Middle frontal gyrus (tissue), 1 donor: ENCODE data around the gene SYT12.
A peak's percentile ranks its signal among the peaks of the same experiment; 100 is the strongest.
"Not testable (repeated sequence)": the region's sequence is repeated elsewhere in the genome, so short reads cannot be mapped to it uniquely, and the experiment has no call there.

Experiments used
- DNase-seq: peaks from one replicate; pipeline ENCODE4 v3.0.0-alpha.2; 2015; ENCODE audit warnings: low spot score; ENCODE audit errors: extremely low spot score

Gene SYT12

DNA sequence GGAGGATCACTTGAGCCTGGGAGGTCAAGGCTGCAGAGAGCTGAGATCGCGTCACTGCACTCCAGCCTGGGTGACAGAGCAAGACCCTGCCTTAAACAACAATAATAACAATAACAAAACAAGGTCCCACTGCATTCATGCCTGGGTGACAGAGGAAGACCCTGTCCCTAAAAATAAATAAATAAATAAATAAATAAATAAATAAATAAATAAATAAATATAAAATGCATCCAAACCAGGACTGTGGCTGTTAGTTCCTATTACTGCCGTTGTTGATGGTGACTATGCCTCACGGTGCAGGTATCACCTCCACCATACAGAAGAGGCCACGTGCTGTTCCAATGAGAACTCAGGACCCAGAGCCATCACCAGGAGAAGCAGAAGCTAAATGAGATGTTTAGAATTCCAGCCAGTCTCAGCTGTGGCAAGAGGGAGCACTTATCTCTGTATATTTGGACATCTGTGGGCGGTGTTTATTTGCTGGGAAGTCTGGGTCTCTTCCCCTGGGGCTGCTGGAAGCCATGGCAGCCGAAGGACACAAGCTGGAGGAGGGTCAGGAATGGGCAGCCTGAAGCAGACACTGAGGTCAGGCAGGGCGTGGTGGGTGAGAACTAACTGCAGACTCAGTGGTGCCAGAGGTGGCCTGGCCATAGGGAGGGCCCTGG lies 26.2 kb upstream of the SYT12 start:
- DNase-seq = no peak

DNA sequence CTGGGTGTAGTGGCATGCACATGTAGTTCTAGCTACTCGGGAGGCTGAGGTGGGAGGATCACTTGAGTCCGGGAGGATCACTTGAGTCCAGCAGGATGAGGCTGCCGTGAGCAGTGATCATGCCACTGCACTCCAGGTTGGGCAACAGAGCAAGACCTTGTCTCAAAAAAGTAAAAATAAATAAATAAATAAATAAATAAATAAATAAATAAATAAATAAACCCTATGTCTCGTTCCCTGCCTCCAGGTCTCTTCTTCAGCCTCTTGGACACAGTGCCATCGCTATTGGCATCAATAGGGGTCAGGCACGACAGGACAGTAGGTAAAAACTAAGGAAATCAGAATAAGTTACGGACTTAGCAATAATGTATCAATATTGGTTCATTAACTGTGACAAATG lies 23.4 kb upstream of the SYT12 start:
- no peak for DNase-seq

DNA sequence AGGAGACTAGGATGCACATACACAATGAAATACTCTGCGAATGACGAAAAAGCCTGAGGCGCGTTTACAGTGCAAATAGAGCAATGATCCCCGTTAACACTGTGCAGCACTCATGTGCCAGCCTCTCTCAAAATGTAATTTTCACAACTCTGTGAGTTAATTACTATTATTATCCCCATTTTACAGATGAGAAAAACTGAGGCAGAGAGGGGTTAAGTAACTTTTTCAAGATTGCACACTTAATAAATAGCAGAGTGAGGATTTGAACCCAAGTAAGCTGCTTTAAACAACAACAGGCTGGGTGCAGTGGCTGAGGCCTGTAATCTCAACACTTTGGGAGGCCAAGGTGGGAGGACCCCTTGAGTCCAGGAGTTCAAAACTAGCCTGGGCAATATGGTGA lies 21.6 kb upstream of the SYT12 start:
- no peak for DNase-seq

DNA sequence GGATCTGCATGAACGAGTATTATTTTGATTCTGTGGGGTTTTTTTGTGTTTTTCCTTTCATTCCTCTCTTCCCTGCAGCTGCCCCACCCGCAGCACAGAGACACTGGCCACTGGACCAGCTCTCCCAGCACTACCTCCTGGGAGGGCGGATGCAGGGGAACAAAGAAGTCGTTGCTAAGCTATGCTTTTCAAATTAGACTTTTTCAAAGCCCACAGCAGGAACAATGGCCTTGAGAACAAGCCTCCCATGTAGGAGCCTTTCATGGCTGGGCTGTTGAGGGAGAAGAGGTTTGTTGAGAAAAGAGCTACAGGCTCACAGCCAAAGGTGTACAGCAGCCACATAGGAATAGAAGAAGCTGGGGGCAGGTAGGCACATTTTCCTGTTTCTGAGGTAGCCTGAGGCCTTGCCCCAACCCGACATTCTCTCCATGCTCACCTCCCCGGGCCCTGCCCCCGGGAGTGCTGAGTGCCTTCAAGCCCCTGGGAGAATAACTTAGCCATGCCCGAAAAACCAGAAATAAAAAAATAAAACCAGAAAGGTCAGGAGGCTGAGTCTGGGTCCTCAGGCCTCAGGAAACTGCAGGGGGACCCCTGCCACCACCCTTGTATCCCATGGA lies 20.5 kb upstream of the SYT12 start:
- no peak for DNase-seq

DNA sequence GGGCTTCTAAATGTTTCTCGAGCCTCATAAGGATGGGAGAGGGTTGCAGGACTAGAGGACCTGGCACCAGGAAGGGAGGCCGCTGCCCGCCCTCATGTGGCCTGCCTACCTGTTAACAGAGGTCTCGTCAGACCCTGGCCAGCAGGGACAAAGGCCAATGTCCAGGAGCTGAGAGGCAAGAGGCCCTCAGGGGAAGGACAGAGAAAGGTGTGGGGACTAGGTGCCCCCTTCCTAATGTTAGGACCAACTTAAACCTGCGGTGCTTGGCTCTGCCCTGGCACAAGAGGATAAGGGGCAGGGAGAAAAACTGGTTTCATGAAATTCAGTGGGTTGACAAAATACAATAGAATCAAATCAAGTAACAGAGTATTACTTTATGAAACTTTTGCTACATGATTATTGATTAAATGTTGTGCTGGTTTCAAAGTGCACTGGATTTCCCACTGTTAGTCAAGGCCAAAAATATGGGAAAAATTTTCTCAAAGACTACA lies 20.0 kb upstream of the SYT12 start:
- no peak for DNase-seq

DNA sequence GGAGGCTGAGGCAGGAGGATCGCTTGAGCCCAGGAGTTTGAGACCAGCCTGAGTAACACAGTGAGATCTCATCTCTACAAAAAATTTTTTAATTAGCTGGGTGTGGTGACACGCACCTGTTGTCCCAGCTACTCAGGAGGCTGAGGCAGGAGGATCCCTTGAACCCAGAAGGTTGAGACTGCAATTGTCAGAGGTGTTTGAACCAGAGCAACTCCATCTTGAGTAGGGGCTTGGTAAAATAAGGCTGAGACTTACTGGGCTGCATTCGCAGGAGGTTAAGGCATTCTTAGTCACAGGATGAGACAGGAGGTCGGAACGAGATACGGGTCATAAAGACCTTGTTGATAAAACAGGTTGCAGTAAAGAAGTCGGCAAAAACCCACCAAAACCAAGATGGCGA lies 17.7 kb upstream of the SYT12 start:
- not testable (repeated sequence) for DNase-seq

DNA sequence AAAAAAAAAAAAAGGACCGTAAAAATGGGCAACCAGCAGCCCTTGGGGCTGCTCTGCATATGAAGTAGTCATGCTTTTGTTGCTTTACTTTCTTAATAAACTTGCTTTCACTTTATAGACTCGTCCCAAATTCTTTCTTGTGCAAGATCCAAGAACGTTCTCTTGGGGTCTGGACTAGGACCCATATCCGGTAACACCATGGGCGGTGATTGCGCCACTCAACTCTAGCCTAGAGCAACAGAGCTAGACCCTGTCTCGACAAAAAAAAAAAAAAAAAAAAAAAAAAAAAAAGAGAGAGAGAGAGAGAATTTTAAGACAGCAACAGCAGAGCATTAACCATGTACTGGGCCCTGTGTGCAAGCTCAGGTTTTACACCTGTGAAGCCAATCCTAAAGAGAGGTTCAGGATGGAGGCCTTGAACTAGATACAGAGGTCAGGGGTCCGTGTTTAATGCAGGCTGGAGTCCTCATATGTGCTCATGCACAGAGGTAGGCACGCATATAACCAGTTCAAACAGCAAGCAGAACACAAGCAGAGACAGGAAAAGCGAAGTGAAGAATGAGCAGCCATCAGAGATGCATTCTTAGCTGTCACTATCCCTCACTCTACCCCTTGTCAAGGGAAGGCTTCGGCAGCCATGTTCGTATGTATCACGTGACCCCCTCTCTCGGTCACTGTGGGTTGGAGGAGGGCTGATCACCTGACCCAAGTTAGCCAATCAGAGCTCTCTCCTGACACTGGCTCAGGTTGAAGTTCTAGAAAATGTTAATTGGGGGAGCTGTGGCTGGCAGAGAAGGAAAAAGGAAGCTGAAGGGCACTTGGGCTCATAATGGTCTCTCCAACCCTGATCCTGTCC lies 16.7 kb upstream of the SYT12 start:
- no peak for DNase-seq

DNA sequence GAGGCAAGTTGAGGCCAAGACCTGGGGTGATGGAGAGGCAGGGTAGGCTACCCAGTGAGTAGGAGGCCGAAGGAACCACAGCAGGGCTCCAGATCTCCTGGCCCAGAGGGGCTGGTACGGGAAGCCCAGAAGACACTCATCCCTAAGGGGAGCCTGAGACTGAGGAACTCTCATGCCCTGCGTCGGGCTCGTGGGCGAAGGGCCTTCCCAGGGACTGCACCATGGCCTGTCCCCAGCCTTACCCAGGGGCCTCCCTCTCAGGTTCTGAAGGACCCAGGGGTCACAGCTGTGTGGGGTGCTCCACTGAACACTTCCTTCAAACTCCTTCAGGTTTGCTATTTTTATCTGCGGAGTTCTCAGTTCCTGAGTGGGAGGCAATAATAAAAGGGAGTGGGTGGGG lies 15.8 kb upstream of the SYT12 start:
- no peak for DNase-seq

DNA sequence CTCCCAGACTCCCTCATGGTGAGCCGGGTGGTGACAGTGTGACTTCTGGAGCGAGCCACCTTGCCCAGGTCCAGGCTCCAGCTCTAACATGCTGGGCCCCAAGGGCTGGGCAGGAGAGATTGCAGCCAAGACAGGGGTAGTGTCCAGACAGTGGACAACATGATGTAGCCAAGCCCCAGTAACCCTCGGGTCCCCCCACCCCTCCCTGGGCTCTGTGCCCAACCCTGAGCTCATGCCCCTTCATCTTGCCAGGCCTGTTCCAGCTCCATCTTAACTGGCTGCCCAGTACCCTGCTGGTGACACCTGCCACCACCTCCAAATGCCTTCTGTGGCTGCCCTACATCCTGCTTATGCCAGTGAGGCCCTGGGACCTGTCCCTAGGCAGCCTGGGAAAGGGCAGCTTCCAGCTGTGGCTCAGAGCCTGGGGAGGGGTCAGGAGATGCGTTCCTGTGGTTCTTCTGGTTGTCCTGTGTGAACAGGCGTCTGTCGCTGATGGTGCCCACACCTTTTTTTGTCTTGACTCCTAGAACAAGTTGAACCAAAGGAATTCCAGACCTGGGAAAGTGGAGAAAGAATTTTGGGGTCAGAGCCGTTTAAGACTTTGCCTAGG lies 12.5 kb upstream of the SYT12 start:
- DNase-seq = no peak

DNA sequence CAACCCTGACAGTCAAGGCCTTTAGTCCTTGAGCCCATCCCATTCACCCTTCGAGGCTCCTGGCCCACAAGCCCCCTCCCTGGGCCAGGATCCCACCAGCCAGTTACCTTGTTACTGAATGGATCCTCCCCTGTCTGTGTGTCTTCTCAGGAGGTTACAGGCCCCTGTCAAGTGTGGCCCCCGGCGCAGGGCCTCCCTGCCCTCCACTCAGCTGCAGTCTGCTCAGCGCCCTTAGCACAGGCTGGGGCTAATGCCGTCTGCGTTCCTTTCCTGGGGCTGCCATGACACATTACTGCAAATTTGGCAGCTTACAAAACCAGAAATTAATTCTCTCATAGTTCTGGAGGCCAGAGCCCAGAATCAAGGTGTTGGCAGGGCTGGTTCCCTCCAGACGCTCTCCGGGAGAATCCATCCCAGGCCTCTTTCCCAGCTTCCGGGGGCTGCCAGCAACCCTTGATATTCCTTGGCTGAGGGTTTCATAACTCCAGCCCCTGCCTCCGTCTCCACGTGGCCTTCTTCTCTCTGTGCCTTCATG lies 9.4 kb upstream of the SYT12 start:
- no peak for DNase-seq

DNA sequence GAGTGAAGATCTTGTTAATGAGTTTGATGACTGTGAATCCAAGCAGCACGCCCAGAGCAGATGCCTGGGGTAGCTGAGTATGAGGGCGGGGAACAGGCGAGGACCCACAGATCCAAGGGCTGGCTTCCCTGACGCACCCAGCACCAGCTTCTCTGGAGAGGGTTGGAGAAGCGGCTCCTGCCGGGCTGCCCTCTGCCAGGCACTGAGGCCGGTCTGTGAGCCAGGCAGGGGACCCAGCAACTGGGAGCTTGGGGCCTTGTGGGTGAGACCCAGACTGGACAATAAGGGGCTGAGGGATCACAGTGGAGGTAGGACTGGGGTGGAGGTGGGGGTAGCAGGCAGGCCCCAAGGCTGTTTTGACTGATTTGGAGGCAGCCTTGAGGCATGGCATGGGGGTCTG lies 8.6 kb upstream of the SYT12 start:
- no peak for DNase-seq

DNA sequence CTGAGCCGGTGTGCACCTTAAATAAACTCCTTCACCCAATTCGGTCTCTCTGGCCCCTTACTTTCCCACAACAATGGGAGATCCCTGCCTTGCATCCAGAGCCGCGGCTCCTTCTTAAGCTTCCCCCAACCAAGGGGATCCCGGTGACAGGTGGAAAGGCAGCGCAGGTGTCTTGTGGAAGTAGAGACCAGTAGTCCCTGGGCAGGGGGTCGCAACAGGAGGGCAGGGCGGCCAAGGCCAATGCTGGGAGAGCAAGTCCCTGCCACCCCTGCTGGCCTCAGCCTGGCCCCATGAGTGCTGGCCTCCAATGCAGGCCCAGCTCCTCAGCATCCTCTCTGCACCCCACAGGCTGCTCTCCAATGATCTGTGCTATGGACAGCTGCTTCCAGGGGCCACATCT lies 7.9 kb upstream of the SYT12 start:
- no peak for DNase-seq

DNA sequence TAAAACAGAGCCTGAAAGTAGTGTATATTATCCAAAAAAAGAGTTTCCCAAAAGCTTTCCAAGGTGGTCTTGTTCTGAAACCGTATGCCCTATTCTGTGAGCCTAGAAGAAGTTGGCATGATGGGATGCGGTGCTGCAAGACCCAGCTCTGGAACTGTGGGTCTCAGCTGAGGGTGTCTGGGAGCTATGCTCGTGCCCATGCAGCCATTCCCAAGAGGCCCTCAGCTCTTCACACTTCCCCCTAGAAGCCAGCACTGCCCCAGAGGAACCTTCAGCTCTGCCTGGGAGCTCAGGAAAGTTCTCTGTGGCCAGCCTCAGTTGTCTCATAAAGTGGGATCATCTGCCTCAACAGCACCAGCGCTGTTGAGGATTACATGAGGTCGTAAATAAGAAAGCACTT lies 6.4 kb upstream of the SYT12 start:
- DNase-seq = no peak

DNA sequence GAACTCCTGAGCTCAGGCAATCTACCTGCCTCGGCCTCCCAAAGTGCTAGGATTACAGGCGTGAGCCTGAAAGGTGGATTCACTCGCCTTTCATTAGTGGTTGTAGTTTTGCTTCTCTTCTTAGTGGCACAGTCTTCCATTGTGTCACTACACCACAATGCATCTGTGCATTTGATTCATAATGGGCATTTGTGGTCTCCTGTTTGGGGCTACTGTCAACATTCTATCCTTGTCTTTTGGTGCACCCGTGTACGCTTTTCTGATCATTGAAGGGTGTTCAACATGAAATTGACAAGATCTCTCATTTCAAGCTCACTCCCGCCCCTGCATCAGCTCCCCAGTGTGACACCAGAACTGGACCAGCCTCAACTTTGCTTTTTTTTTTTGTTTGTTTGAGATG lies 2.0 kb upstream of the SYT12 start:
- DNase-seq = no peak

DNA sequence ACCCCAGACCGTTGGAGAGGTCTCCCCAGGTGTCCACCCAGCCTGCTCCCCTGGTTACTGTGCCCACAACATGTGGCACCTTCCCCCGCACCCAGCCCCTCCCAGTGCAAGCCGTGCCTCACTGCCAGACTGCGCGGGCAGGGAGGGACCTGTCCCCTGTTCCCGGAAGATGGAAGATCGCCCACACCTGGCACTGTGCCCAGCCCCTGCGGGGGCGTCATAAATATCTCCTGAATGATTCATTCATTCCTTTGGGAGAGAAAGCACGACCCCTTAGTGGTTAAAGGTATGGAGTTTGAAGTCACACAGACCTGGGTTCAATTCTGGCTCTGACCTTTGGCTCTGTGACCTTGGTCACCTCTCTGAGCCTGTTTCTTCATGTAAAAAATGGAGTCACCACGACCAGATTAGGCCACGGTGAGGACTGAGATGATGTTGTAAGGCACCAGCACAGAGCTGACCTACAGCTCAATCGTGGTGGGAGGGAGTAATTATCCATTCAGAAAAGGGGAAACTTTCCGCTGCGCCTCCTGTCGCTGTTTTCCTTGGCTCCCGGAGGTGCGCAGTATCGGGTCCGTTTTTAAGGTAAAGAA lies 497 bp upstream of the SYT12 start:
- peak; percentile 59 for DNase-seq

DNA sequence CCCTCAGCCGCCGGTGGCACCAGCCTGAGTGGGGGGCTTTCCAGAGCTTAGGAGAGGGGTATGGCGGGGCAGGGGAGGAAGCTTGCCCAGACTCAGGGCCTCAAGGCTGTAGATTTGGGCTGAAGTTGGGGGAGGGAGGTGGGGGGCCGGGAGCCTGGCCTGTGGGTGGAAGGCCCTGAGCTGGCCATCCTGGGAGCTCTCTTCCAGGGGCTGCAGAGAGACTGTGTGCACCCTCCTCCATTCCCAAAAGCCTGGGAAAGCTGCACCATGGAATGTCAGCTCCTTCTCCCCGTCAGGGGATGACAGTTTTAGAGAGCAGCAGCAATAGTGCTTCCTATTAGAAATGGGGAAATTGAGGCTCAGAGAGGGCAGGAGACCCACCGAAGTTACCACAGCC lies 1.0 kb downstream of the SYT12 start:
- no peak for DNase-seq

DNA sequence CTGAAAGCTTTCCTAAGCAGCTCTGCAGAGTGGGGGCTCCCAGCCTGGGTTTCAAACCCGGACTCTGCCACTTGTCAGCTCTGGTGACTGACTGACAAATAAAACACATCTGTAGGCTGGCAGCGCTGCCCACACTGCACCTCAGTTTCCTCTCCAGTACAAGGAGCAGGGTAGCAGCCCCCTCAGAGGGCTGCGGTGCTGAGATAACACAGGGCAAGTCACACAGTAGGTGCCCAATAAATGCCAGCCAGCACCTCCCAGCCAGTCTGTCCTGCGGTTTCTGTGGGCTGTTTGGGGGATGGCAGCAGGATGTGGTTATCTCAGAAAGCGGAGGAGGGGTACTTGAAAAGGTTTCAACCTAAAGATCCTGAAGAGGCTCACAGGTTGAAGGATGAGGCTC lies 1.5 kb downstream of the SYT12 start:
- no peak for DNase-seq

DNA sequence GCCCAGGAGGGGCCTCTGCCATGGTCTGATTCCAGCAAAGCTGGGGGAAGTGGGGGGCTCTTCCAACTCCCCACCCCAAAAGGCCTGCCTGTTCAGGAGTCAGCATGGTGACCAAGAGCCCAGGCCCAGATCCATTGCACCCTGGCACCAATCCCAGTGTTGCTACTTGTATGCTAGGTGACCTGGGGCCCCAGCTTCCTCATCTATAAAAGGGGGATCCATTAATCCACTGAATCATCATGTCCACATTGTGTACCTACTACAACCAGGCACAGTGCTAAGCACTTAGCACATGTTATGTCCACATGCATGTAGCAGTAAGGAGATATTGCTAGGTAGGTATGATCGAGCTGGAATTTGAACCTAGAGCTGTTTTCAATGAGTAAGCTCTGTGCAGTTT lies 2.0 kb downstream of the SYT12 start:
- DNase-seq = no peak

DNA sequence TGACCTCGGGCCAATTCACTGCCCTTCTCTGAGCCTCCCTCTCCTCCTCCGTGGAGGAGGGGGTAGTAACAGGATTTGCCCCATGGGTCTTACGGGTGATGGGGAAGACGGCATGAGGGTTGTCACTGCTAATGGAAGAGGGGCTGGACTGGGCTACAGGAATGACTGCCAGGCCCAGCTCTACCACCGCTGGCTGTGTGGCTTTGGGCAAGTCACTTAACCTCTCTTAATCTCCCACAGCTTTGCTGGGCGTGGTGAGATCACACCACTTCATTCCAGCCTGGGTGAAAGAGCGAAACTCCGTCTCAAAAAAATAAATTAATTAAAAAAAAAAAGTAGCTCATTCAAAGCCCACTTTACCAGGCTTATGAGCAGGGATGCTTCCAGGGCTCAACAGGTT lies 2.8 kb downstream of the SYT12 start:
- DNase-seq = no peak

DNA sequence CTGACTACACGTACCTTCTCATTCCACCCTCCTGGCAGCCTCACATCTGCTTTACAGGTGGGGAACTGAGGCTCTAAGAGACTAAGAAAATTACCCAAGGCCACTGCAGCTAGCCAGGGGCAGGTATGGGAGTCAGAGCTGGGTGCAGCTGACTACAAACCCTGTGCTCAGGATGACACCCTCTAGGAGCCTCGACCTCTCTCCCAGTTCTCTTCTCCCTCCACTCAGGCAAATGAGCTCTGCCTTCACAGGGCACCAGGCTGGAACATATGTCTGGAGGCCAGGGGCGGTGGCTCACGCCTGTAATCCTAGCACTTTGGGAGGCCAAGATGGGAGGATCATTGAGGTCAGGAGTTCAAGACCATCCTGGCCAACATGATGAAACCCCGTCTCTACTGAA lies 4.0 kb downstream of the SYT12 start:
- DNase-seq = no peak

DNA sequence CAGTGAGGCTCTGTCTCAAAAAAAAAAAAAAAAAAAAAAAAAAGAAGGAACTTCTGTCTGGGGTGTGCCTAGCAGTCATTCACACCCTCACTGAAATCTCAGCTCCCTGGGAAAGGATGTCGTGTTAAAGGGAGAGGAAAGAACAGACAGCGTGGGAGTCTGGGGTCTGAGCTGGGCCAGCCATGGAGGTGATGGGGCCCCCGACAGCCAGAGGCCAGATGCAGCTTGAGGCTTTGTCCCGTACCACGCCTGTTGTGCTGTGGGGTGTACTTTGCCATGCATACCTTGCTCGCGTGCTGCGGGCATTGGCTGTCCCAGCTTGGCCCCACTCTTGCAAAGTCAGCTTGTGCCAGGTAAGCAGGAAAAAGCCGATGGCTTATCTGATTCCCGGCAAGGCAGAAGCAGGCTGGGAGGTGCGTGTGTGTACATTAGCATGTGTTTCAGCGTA lies 4.6 kb downstream of the SYT12 start:
- DNase-seq = no peak
